Upper lobe of left lung (tissue), 6 donors: ENCODE data around the gene FAM3C. TPM values are rescaled to one million over a fixed set of nuclear protein-coding genes. Genes with fewer than 3 reads are reported as not detected.

Experiments used
- ATAC-seq, 2 donors: fragments of 200-7000 bp; cut with Tn5 transposase; one replicate each; pipeline ENCODE4 v1.9.1; 2022; ENCODE audit warnings: mild to moderate bottlenecking in 2 of 2, moderate library complexity in 2 of 2; ENCODE audit not compliant: low FRiP score in 2 of 2
- DNase-seq, 2 donors: peaks; one replicate each; pipeline ENCODE4 v3.0.0-alpha.2; 2019 to 2020
- H3K27ac ChIP-seq, 4 donors: fragments of 200-600 bp; sonication (generic); one replicate each; pipeline ENCODE4 v1.5.1; 2016 to 2019
- H3K27me3 ChIP-seq, 4 donors: fragments of 200-600 bp; sonication (generic); one replicate each; pipeline ENCODE4 v1.5.1; 2017 to 2019
- H3K36me3 ChIP-seq, 4 donors: fragments of 200-600 bp; sonication (generic); one replicate each; pipeline ENCODE4 v1.5.1; 2016 to 2019
- H3K4me1 ChIP-seq, 4 donors: fragments of 200-600 bp; sonication (generic); one replicate each; pipeline ENCODE4 v1.5.1; 2018 to 2019
- H3K4me3 ChIP-seq, 4 donors: fragments of 200-600 bp; sonication (generic); one replicate each; pipeline ENCODE4 v1.5.1; 2017 to 2019; ENCODE audit warnings: mild to moderate bottlenecking in 2 of 4, moderate library complexity in 1 of 4
- H3K9me3 ChIP-seq, 4 donors: fragments of 200-600 bp; sonication (generic); one replicate each; pipeline ENCODE4 v1.5.1; 2018 to 2019
- CTCF ChIP-seq, 6 experiments: fragments of 450-650 bp in 4 of 6; fragments of 200-600 bp in 2 of 6; sonication (generic) in 2 of 6; IDR thresholded peaks; one replicate each; pipeline ENCODE4 v1.5.1; 2016 to 2019; ENCODE audit warnings: antibody characterized with exemption in 6 of 6
- EP300 ChIP-seq, 4 donors: sonication (generic); formaldehyde crosslinking; IDR thresholded peaks; one replicate each; pipeline ENCODE4 v1.5.1; 2017; ENCODE audit warnings: antibody characterized with exemption in 4 of 4, control low read depth in 2 of 4
- POLR2A ChIP-seq, 4 donors: fragments of 450-650 bp; IDR thresholded peaks; one replicate each; pipeline ENCODE4 v1.5.1; 2016 to 2017; ENCODE audit warnings: antibody characterized with exemption in 4 of 4, mild to moderate bottlenecking in 2 of 4
- POLR2AphosphoS5 ChIP-seq, 2 donors: sonication (generic); formaldehyde crosslinking; IDR thresholded peaks; one replicate each; pipeline ENCODE4 v1.5.1; 2017; ENCODE audit warnings: antibody characterized with exemption in 2 of 2
- WGBS, 2 donors: methylation state at CpG; one replicate each; pipeline ENCODE4 v1.1.5; 2017 to 2018; 5-methylcytosine and 5-hydroxymethylcytosine counted together
- total RNA-seq, 6 donors: library from RNA; depleted of rRNA in 4 of 6; stranded (reverse); fragments of >200 nt in 4 of 6; gene quantifications; one replicate each; pipeline versions ENCODE4 v1.1.0 to v1.2.1, GENCODE V29; 2016 to 2021
- donor health status: DM: no; HTN: no; CAD: no; lungs with moderate emphysema.
- donor health status: DM: no; HTN: yes; CAD: no; lungs with severe emphysema.

The FAM3C gene
- total RNA-seq, 6 donors from 2014 or later = 10.5 to 65.7 (median 34.9) TPM

- H3K9me3 ChIP-seq = no peaks in the 10 kb centered on the region
- TF ChIP-seq POLR2A (IDR thresholded peaks at IDR 0.05) (no peak), POLR2AphosphoS5 (IDR thresholded peaks at IDR 0.05) (no peak), EP300 (IDR thresholded peaks at IDR 0.05) (no peak), CTCF (IDR thresholded peaks at IDR 0.05) (no peak)
- no peak overlapping the region for H3K27ac ChIP-seq
- WGBS, 2 donors = 93 to 94% methylated on average over 6 of the region's 6 CpGs
- no peak for DNase-seq
- no peaks in the 10 kb centered on the region for H3K36me3 ChIP-seq
- ATAC-seq = no peak
- no peaks in the 10 kb centered on the region for H3K27me3 ChIP-seq
- no peak overlapping the region for H3K4me3 ChIP-seq
- no peaks in the 10 kb centered on the region for H3K4me1 ChIP-seq
Measured at GRCh38 chr7:121303422-121304101, 92.5 kb downstream of the FAM3C start.

GRCh38 chr7:121302214-121302745, 93.8 kb downstream of the FAM3C start:
- ATAC-seq (no peak), DNase-seq (no peak)
- TF ChIP-seq CTCF (IDR thresholded peaks at IDR 0.05) (no peak), EP300 (IDR thresholded peaks at IDR 0.05) (no peak)
- no peaks in the 10 kb centered on the region for H3K4me1 ChIP-seq
- no peak overlapping the region for H3K27ac ChIP-seq
- no peak overlapping the region for H3K4me3 ChIP-seq
- WGBS, 2 donors = 82 to 91% methylated on average over 8 of the region's 8 CpGs
- H3K36me3 ChIP-seq = no peaks in the 10 kb centered on the region
- H3K27me3 ChIP-seq = no peaks in the 10 kb centered on the region
- no peaks in the 10 kb centered on the region for H3K9me3 ChIP-seq

- ATAC-seq (no peak), DNase-seq (no peak)
- no peaks in the 10 kb centered on the region for H3K9me3 ChIP-seq
- H3K4me3 ChIP-seq = no peak overlapping the region
- no peaks in the 10 kb centered on the region for H3K27me3 ChIP-seq
- H3K27ac ChIP-seq = no peak overlapping the region
- no peaks in the 10 kb centered on the region for H3K36me3 ChIP-seq
- no peaks in the 10 kb centered on the region for H3K4me1 ChIP-seq
- no peak for TF ChIP-seq CTCF (IDR thresholded peaks at IDR 0.05)
- 77 to 79% methylated on average over 9 of the region's 9 CpGs for WGBS, 2 donors
Measured at GRCh38 chr7:121301446-121302213, 94.5 kb downstream of the FAM3C start.

- H3K9me3 ChIP-seq = no peaks in the 10 kb centered on the region
- H3K4me1 ChIP-seq = no peaks in the 10 kb centered on the region
- 83 to 88% methylated on average over 2 of the region's 2 CpGs for WGBS, 2 donors
- H3K27ac ChIP-seq = no peak overlapping the region
- ATAC-seq = no peak
- no peaks in the 10 kb centered on the region for H3K27me3 ChIP-seq
- no peak for DNase-seq
- H3K36me3 ChIP-seq = peaks cover 0 to 1% (median 0%) of the 10 kb centered on the region in 4 donors
- H3K4me3 ChIP-seq = no peak overlapping the region
- TF ChIP-seq POLR2AphosphoS5 (IDR thresholded peaks at IDR 0.05) (no peak), EP300 (IDR thresholded peaks at IDR 0.05) (no peak), POLR2A (IDR thresholded peaks at IDR 0.05) (no peak)
Measured at GRCh38 chr7:121300685-121301420, 95.3 kb downstream of the FAM3C start.

Other genes starting within 250 kb of the FAM3C start
- gene WNT16, start 67.3 kb downstream of the FAM3C start, total RNA-seq = not detected